Measurements from ENCODE around the gene S100PBP. TPM values are rescaled to one million over a fixed set of nuclear protein-coding genes. Genes with fewer than 3 reads are reported as not detected.

Gene S100PBP
- total and polyA plus RNA-seq, 2 of the 13 experiments (the other 11 are each of a cell fraction or from before 2014, with no cell fraction given), result 20.4 to 26.1 TPM

DNA sequence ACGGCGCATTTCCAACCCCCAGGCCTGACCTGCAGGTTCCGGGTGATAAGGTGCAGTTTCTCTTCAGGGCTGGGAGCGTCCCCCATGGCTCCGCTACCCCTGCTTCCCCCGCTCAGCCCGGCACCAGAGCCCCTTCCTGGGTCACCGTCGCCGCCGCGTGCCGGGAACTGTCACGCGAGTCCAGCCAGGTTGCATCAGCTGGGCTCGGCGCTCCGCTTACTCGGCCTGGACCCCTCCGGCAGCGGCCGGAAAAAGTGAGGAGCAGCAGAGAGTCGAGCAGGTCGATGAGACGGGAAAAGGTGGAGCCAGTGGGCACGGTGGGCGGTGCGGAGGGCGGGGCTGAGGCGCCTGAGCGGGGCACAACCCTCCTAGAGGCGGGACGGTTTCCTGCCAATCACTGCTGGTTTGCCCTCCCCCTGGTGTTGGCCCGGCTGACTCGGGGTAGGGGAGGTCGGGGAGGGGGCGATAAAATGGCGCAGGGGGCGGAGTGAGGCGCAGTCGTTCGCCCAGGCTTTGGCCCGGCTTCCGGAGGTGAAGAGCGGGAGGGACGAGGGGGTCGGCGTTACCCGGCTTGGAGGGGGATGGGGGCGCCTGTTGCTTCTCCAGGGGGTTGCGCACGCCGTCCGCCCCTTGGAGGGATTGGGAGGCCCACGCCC lies at the start of gene S100PBP, which contains the start of gene YARS1 (continued):
- TF ChIP-seq, protein P1, sequence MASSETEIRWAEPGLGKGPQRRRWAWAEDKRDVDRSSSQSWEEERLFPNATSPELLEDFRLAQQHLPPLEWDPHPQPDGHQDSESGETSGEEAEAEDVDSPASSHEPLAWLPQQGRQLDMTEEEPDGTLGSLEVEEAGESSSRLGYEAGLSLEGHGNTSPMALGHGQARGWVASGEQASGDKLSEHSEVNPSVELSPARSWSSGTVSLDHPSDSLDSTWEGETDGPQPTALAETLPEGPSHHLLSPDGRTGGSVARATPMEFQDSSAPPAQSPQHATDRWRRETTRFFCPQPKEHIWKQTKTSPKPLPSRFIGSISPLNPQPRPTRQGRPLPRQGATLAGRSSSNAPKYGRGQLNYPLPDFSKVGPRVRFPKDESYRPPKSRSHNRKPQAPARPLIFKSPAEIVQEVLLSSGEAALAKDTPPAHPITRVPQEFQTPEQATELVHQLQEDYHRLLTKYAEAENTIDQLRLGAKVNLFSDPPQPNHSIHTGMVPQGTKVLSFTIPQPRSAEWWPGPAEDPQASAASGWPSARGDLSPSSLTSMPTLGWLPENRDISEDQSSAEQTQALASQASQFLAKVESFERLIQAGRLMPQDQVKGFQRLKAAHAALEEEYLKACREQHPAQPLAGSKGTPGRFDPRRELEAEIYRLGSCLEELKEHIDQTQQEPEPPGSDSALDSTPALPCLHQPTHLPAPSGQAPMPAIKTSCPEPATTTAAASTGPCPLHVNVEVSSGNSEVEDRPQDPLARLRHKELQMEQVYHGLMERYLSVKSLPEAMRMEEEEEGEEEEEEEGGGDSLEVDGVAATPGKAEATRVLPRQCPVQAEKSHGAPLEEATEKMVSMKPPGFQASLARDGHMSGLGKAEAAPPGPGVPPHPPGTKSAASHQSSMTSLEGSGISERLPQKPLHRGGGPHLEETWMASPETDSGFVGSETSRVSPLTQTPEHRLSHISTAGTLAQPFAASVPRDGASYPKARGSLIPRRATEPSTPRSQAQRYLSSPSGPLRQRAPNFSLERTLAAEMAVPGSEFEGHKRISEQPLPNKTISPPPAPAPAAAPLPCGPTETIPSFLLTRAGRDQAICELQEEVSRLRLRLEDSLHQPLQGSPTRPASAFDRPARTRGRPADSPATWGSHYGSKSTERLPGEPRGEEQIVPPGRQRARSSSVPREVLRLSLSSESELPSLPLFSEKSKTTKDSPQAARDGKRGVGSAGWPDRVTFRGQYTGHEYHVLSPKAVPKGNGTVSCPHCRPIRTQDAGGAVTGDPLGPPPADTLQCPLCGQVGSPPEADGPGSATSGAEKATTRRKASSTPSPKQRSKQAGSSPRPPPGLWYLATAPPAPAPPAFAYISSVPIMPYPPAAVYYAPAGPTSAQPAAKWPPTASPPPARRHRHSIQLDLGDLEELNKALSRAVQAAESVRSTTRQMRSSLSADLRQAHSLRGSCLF (CRISPR knock-in tag; IDR thresholded peaks at IDR 0.05; ENCODE audit: borderline replicate concordance), result no peak; the same call in 1 of the 2 replicates
- TF ChIP-seq ZBTB7A (CRISPR knock-in tag; IDR thresholded peaks at IDR 0.05) (no peak; the same call in 1 of the 2 replicates), ZNF546 (CRISPR knock-in tag; conservative IDR thresholded peaks at IDR 0.05) (peak; percentile 73; the same call in 1 of the 2 replicates), DMAP1 (CRISPR knock-in tag; IDR thresholded peaks at IDR 0.05) (peak; percentile 100), ZNF841 (CRISPR knock-in tag; IDR thresholded peaks at IDR 0.05; ENCODE audit: borderline replicate concordance) (0 out of 2 replicates have a peak, but pooled peaks have one; percentile 28), HMG20B (CRISPR knock-in tag; conservative IDR thresholded peaks at IDR 0.05) (peak; percentile 80; the same call in 1 of the 2 replicates), ZNF180 (CRISPR knock-in tag; IDR thresholded peaks at IDR 0.05; ENCODE audit: borderline replicate concordance, low read depth) (peak; percentile 54; the same call in 1 of the 2 replicates), ZBTB3 (CRISPR knock-in tag; IDR thresholded peaks at IDR 0.05; ENCODE audit: borderline replicate concordance, low read depth) (peak; percentile 80; the same call in 1 of the 2 replicates), HDAC2 (CRISPR knock-in tag; IDR thresholded peaks at IDR 0.05) (peak; percentile 92)
- TF ChIP-seq, protein P2, sequence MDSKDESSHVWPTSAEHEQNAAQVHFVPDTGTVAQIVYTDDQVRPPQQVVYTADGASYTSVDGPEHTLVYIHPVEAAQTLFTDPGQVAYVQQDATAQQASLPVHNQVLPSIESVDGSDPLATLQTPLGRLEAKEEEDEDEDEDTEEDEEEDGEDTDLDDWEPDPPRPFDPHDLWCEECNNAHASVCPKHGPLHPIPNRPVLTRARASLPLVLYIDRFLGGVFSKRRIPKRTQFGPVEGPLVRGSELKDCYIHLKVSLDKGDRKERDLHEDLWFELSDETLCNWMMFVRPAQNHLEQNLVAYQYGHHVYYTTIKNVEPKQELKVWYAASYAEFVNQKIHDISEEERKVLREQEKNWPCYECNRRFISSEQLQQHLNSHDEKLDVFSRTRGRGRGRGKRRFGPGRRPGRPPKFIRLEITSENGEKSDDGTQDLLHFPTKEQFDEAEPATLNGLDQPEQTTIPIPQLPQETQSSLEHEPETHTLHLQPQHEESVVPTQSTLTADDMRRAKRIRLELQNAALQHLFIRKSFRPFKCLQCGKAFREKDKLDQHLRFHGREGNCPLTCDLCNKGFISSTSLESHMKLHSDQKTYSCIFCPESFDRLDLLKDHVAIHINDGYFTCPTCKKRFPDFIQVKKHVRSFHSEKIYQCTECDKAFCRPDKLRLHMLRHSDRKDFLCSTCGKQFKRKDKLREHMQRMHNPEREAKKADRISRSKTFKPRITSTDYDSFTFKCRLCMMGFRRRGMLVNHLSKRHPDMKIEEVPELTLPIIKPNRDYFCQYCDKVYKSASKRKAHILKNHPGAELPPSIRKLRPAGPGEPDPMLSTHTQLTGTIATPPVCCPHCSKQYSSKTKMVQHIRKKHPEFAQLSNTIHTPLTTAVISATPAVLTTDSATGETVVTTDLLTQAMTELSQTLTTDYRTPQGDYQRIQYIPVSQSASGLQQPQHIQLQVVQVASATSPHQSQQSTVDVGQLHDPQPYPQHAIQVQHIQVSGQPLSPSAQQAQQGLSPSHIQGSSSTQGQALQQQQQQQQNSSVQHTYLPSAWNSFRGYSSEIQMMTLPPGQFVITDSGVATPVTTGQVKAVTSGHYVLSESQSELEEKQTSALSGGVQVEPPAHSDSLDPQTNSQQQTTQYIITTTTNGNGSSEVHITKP (CRISPR knock-in tag; IDR thresholded peaks at IDR 0.05; ENCODE audit: low read depth), result peak; percentile 70; the same call in 1 of the 2 replicates
- TF ChIP-seq, protein P3, sequence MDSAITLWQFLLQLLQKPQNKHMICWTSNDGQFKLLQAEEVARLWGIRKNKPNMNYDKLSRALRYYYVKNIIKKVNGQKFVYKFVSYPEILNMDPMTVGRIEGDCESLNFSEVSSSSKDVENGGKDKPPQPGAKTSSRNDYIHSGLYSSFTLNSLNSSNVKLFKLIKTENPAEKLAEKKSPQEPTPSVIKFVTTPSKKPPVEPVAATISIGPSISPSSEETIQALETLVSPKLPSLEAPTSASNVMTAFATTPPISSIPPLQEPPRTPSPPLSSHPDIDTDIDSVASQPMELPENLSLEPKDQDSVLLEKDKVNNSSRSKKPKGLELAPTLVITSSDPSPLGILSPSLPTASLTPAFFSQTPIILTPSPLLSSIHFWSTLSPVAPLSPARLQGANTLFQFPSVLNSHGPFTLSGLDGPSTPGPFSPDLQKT (CRISPR knock-in tag; IDR thresholded peaks at IDR 0.05; ENCODE audit: borderline replicate concordance), result peak; percentile 97; the same call in 1 of the 2 replicates
- TF ChIP-seq, protein P4, sequence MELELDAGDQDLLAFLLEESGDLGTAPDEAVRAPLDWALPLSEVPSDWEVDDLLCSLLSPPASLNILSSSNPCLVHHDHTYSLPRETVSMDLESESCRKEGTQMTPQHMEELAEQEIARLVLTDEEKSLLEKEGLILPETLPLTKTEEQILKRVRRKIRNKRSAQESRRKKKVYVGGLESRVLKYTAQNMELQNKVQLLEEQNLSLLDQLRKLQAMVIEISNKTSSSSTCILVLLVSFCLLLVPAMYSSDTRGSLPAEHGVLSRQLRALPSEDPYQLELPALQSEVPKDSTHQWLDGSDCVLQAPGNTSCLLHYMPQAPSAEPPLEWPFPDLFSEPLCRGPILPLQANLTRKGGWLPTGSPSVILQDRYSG (CRISPR knock-in tag; IDR thresholded peaks at IDR 0.05), result 0 out of 2 replicates have a peak, but pooled peaks have one; percentile 52
